ENCODE data around the gene PATL1. TPM values are rescaled to one million over a fixed set of nuclear protein-coding genes. Genes with fewer than 3 reads are reported as not detected.

Gene PATL1
- total RNA-seq, 2 experiments from 2014 or later: 51.8 to 55.2 TPM

DNA sequence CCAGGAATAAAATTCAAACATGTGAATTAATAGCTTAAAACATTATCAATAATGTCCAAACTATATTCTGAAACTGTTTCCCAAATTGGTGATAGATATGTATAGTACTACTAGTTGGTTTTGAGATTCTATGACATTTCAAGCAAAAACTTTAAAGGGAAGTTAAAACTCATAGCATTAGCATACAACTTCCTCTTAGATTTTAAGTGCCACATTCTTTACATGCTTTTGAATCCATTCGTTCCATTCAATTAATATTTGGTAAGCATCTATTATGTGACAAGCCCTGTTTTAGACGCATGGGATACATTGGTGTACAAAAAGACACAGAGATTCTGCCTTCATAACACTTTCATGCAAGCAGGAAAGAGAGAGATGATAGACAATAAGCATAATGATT, 8.9 kb downstream of the PATL1 start:
- Mint-ChIP-seq H3K4me3 (no peak overlapping the region), H3K36me3 (ENCODE audit: low read depth) (peaks cover 77% of the 10 kb centered on the region), H3K4me1 (ENCODE audit: low read depth) (peaks cover 33% of the 10 kb centered on the region), H3K27me3 (no peaks in the 10 kb centered on the region), H3K27ac (peak overlapping the region; percentile 9), H3K9me3 (no peaks in the 10 kb centered on the region)
- Histone ChIP-seq H3K36me3 (ENCODE audit: insufficient read depth, low read length) (peaks cover 88% of the 10 kb centered on the region), H3K27me3 (ENCODE audit: control insufficient read depth in 1 of 2, insufficient read depth in 2 of 2, low read length in 2 of 2) (no peaks in the 10 kb centered on the region), H3K4me1 (ENCODE audit: insufficient read depth, low read length) (peaks cover 10% of the 10 kb centered on the region), H3K27ac (ENCODE audit: low read depth in 1 of 2, low read length in 2 of 2) (no peak overlapping the region), H3K4me3 (ENCODE audit: low read length) (no peak overlapping the region), H3K9me3 (ENCODE audit: control insufficient read depth in 1 of 2, insufficient read depth in 1 of 2, low read length in 2 of 2) (no peaks in the 10 kb centered on the region)
- ChIA-PET CTCF (no interaction called here), POLR2A (interaction anchor here (1.0 kb wide), 1 partner anchor 44 kb away, joined by 4 read pairs; the partner anchor contains the start of gene OSBP)
- TF ChIP-seq, protein P1, sequence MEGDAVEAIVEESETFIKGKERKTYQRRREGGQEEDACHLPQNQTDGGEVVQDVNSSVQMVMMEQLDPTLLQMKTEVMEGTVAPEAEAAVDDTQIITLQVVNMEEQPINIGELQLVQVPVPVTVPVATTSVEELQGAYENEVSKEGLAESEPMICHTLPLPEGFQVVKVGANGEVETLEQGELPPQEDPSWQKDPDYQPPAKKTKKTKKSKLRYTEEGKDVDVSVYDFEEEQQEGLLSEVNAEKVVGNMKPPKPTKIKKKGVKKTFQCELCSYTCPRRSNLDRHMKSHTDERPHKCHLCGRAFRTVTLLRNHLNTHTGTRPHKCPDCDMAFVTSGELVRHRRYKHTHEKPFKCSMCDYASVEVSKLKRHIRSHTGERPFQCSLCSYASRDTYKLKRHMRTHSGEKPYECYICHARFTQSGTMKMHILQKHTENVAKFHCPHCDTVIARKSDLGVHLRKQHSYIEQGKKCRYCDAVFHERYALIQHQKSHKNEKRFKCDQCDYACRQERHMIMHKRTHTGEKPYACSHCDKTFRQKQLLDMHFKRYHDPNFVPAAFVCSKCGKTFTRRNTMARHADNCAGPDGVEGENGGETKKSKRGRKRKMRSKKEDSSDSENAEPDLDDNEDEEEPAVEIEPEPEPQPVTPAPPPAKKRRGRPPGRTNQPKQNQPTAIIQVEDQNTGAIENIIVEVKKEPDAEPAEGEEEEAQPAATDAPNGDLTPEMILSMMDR (IDR thresholded peaks at IDR 0.05): no peak
- intact Hi-C loops (cut with DNase I, micrococcal nuclease): loop anchor here in 1 of 2 experiments (10.0 kb wide), 1 partner anchor 515 kb away; the partner anchor contains the start of gene FAM111A
- DNase-seq: no peak
- no peak for ATAC-seq (ENCODE audit: poor library complexity)

DNA sequence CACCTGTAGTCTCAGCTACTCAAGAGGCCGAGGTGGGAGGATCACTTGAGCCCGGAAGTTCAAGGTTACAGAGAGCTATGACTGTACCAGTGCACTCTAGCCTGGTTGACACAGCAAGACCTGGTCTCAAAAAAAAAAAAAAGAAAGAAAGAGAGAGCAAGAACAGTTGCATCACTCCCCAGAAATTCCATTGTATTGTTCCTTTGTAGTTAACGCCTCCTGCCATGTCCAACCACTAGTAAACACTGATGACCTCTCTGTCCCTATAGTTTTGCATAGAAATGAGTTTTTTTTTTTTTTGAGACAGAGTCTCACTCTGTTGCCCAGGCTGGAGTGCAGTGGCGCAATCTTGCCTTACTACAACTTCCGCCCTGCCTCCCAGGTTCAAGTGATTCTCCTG, 10.8 kb downstream of the PATL1 start:
- no peaks in the 10 kb centered on the region for H3K27me3 Mint-ChIP-seq
- intact Hi-C loops (cut with DNase I, micrococcal nuclease): no loop called here
- peaks cover 16% of the 10 kb centered on the region for H3K4me1 Mint-ChIP-seq (ENCODE audit: low read depth)
- TF ChIP-seq, protein P1 (IDR thresholded peaks at IDR 0.05): no peak
- no peaks in the 10 kb centered on the region for H3K9me3 Mint-ChIP-seq
- Histone ChIP-seq H3K36me3 (ENCODE audit: insufficient read depth, low read length) (peaks cover 89% of the 10 kb centered on the region), H3K27ac (ENCODE audit: low read depth in 1 of 2, low read length in 2 of 2) (no peak overlapping the region), H3K4me1 (ENCODE audit: insufficient read depth, low read length) (peaks cover 5% of the 10 kb centered on the region), H3K27me3 (ENCODE audit: control insufficient read depth in 1 of 2, insufficient read depth in 2 of 2, low read length in 2 of 2) (no peaks in the 10 kb centered on the region), H3K4me3 (ENCODE audit: low read length) (no peak overlapping the region), H3K9me3 (ENCODE audit: control insufficient read depth in 1 of 2, insufficient read depth in 1 of 2, low read length in 2 of 2) (no peaks in the 10 kb centered on the region)
- DNase-seq (no peak), ATAC-seq (ENCODE audit: poor library complexity) (no peak)
- ChIA-PET CTCF (no interaction called here), POLR2A (interaction anchor here (1.0 kb wide), 1 partner anchor 42 kb away, joined by 3 read pairs; the partner anchor contains the start of gene OSBP)
- H3K4me3 Mint-ChIP-seq: no peak overlapping the region
- peaks cover 76% of the 10 kb centered on the region for H3K36me3 Mint-ChIP-seq (ENCODE audit: low read depth)
- no peak overlapping the region for H3K27ac Mint-ChIP-seq

DNA sequence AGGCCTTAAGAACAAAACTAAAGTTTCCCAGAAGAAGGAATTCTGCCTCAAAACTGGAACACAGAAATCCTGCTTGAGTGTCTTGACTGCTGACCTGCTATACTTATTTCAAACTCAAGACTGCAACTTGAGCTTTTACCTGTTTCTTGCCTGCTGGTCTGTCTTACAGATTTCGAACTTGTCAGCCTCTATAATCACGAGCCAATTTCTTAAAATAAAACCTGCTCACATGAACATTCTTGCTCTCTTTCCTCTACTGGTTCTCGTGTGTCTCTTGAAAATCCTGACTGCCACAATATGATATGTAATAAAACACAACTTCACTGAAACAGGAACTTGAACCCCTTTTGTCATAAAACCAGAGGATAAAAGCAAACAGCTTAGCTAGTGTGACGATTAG, 13.9 kb downstream of the PATL1 start:
- Histone ChIP-seq H3K27ac (ENCODE audit: low read depth in 1 of 2, low read length in 2 of 2) (no peak overlapping the region), H3K27me3 (ENCODE audit: control insufficient read depth in 1 of 2, insufficient read depth in 2 of 2, low read length in 2 of 2) (no peaks in the 10 kb centered on the region), H3K9me3 (ENCODE audit: control insufficient read depth in 1 of 2, insufficient read depth in 1 of 2, low read length in 2 of 2) (no peaks in the 10 kb centered on the region), H3K4me3 (ENCODE audit: low read length) (no peak overlapping the region), H3K4me1 (ENCODE audit: insufficient read depth, low read length) (no peaks in the 10 kb centered on the region), H3K36me3 (ENCODE audit: insufficient read depth, low read length) (peaks cover 96% of the 10 kb centered on the region)
- TF ChIP-seq, protein P1 (IDR thresholded peaks at IDR 0.05): no peak
- no peak overlapping the region for H3K4me3 Mint-ChIP-seq
- no peak overlapping the region for H3K27ac Mint-ChIP-seq
- no peaks in the 10 kb centered on the region for H3K9me3 Mint-ChIP-seq
- no peak for DNase-seq
- no peaks in the 10 kb centered on the region for H3K27me3 Mint-ChIP-seq
- peaks cover 96% of the 10 kb centered on the region for H3K36me3 Mint-ChIP-seq (ENCODE audit: low read depth)
- intact Hi-C loops (cut with DNase I, micrococcal nuclease): no loop called here
- peaks cover under 1% of the 10 kb centered on the region for H3K4me1 Mint-ChIP-seq (ENCODE audit: low read depth)
- ChIA-PET CTCF (interaction anchor here (1.5 kb wide), 1 partner anchor 9 kb away, joined by 4 read pairs; no protein-coding TSS in a partner anchor), POLR2A (no interaction called here)
- ATAC-seq (ENCODE audit: poor library complexity): no peak
